Stomach (tissue), 9 donors: ENCODE measurements around the gene HNRNPH1. TPM values are rescaled to one million over a fixed set of nuclear protein-coding genes. Genes with fewer than 3 reads are reported as not detected.
A peak's percentile ranks its signal among the peaks of the same experiment; 100 is the strongest.

Experiments
- DNase-seq, 2 donors: peaks; one replicate each; pipeline versions ENCODE4 v3.0.0 to v3.0.0-alpha.2; 2013 to 2019
- H3K27ac ChIP-seq, 5 donors: fragments of 200-600 bp in 4 of 5; sonication (generic) in 4 of 5; one replicate each; pipeline ENCODE4 v1.5.1; 2013 to 2019; ENCODE audit warnings: mild to moderate bottlenecking in 1 of 5, moderate library complexity in 1 of 5
- H3K27me3 ChIP-seq, 3 donors: fragments of 200-600 bp; sonication (generic); one replicate each; pipeline ENCODE4 v1.5.1; 2017 to 2019; ENCODE audit warnings: mixed run types in 1 of 3
- H3K36me3 ChIP-seq, 4 donors: fragments of 200-600 bp; sonication (generic); 1 replicate in 3 of 4; 2 replicates in 1 of 4; pipeline ENCODE4 v1.5.1; 2016 to 2019
- H3K4me1 ChIP-seq, 4 donors: fragments of 200-600 bp; sonication (generic); one replicate each; pipeline ENCODE4 v1.5.1; 2016 to 2019
- H3K4me3 ChIP-seq, 4 donors: fragments of 200-600 bp; sonication (generic) in 3 of 4; one replicate each; pipeline ENCODE4 v1.5.1; 2016 to 2019; ENCODE audit warnings: mild to moderate bottlenecking in 1 of 4
- H3K9me3 ChIP-seq, 4 donors: fragments of 200-600 bp; sonication (generic); one replicate each; pipeline ENCODE4 v1.5.1; 2016 to 2019
- CTCF ChIP-seq, 7 experiments: fragments of 450-650 bp in 4 of 7; fragments of 200-600 bp in 3 of 7; sonication (generic) in 3 of 7; IDR thresholded peaks; one replicate each; pipeline ENCODE4 v1.5.1; 2016 to 2019; ENCODE audit warnings: antibody characterized with exemption in 7 of 7, control low read depth in 2 of 7, mild to moderate bottlenecking in 1 of 7
- EP300 ChIP-seq: sonication (generic); formaldehyde crosslinking; IDR thresholded peaks from one replicate; pipeline ENCODE4 v1.6.1; 2017; ENCODE audit warnings: antibody characterized with exemption
- POLR2A ChIP-seq, 4 donors: fragments of 450-650 bp; IDR thresholded peaks; one replicate each; pipeline ENCODE4 v1.6.1; 2016; ENCODE audit warnings: antibody characterized with exemption in 4 of 4, control low read depth in 2 of 4, mild to moderate bottlenecking in 1 of 4, moderate library complexity in 1 of 4
- POLR2AphosphoS5 ChIP-seq, 3 donors: sonication (generic); formaldehyde crosslinking; IDR thresholded peaks; one replicate each; pipeline ENCODE4 v1.6.1; 2016; ENCODE audit warnings: antibody characterized with exemption in 3 of 3
- WGBS, 5 donors: extraction: QIAGEN DNeasy Blood & Tissue Kit in 3 of 5; methylation state at CpG; one replicate each; pipeline versions ENCODE4 v1.1.5 to v1.1.7; 2013 to 2018; 5-methylcytosine and 5-hydroxymethylcytosine counted together
- intact Hi-C: fragments of 100-400 bp; cut with DNase I; formaldehyde crosslinking; loops from one replicate; pipeline ENCODE4 v1.15.1; 2023; ENCODE audit warnings: low total_unique reads
- polyA plus RNA-seq, 3 donors: library from polyadenylated mRNA; stranded (reverse); fragments of 200-250 nt; gene quantifications; one replicate each; pipeline ENCODE4 v1.2.3, GENCODE V29; 2013
- total RNA-seq, 5 donors: library from RNA; depleted of rRNA; stranded (reverse); fragments of >200 nt; gene quantifications; one replicate each; pipeline versions ENCODE4 v1.1.0 to v1.2.3, GENCODE V29; 2014 to 2016
- donor health status: healthy with polysubstance abuse.
- donor health status: Bipolar disorder and iron deficiency.
- donor health status: healthy.

The HNRNPH1 gene
- total and polyA plus RNA-seq, 8 donors = 87.5 to 1,215 (median 494) TPM

GRCh38 chr5:179617930-179618329, 5.5 kb downstream of the HNRNPH1 start:
- Histone ChIP-seq H3K27me3 (no peaks in the 10 kb centered on the region), H3K9me3 (no peaks in the 10 kb centered on the region), H3K4me3 (peak overlapping the region in 2 of 4 donors; percentile 64 to 81), H3K27ac (peak overlapping the region in 1 of 5 donors; percentile 0), H3K36me3 (peaks cover 78 to 96% (median 93%) of the 10 kb centered on the region in 4 donors), H3K4me1 (peaks cover 65 to 94% (median 76%) of the 10 kb centered on the region in 4 donors)
- no peak for DNase-seq
- intact Hi-C loops = no loop called here
- no peak for TF ChIP-seq EP300
- no peak for TF ChIP-seq POLR2AphosphoS5 (IDR thresholded peaks at IDR 0.05)
- TF ChIP-seq POLR2A (IDR thresholded peaks at IDR 0.05) = no peak
- no peak for TF ChIP-seq CTCF (IDR thresholded peaks at IDR 0.05)
- WGBS, 5 donors = 49 to 63% (median 61%) methylated on average over 7 of the region's 7 CpGs

- intact Hi-C loops = no loop called here
- Histone ChIP-seq H3K4me1 (peaks cover 52 to 99% (median 77%) of the 10 kb centered on the region in 4 donors), H3K4me3 (no peak overlapping the region), H3K27ac (peak overlapping the region in 1 of 5 donors; percentile 34), H3K27me3 (no peaks in the 10 kb centered on the region), H3K36me3 (peaks cover 86 to 100% (median 99%) of the 10 kb centered on the region in 4 donors), H3K9me3 (no peaks in the 10 kb centered on the region)
- TF ChIP-seq POLR2A (IDR thresholded peaks at IDR 0.05) (no peak), POLR2AphosphoS5 (IDR thresholded peaks at IDR 0.05) (no peak), CTCF (IDR thresholded peaks at IDR 0.05) (no peak), EP300 (no peak)
- DNase-seq = no peak
- 62 to 77% (median 69%) methylated on average over 9 of the region's 9 CpGs for WGBS, 5 donors
These were observed 7.4 kb downstream of the HNRNPH1 start for GRCh38 chr5:179616002-179616594.

GRCh38 chr5:179615203-179615602, 8.3 kb downstream of the HNRNPH1 start:
- 36 to 57% (median 51%) methylated on average over 2 of the region's 2 CpGs for WGBS, 5 donors

GRCh38 chr5:179614745-179615144, 8.7 kb downstream of the HNRNPH1 start:
- no peak for DNase-seq
- 48 to 56% (median 51%) methylated on average over 8 of the region's 8 CpGs for WGBS, 5 donors

More at GRCh38 chr5:179615203-179615602, 8.3 kb downstream of the HNRNPH1 start:
- intact Hi-C loops = no loop called here
- DNase-seq = no peak
- Histone ChIP-seq H3K27me3 (no peaks in the 10 kb centered on the region), H3K9me3 (no peaks in the 10 kb centered on the region), H3K4me3 (no peak overlapping the region), H3K36me3 (peaks cover 81 to 100% (median 99%) of the 10 kb centered on the region in 4 donors), H3K27ac (no peak overlapping the region), H3K4me1 (peaks cover 46 to 99% (median 73%) of the 10 kb centered on the region in 4 donors)
- TF ChIP-seq POLR2A (IDR thresholded peaks at IDR 0.05) = no peak

More at GRCh38 chr5:179614745-179615144, 8.7 kb downstream of the HNRNPH1 start:
- Histone ChIP-seq H3K36me3 (peaks cover 86 to 100% (median 99%) of the 10 kb centered on the region in 4 donors), H3K9me3 (no peaks in the 10 kb centered on the region), H3K4me1 (peaks cover 42 to 99% (median 72%) of the 10 kb centered on the region in 4 donors), H3K27ac (no peak overlapping the region), H3K27me3 (no peaks in the 10 kb centered on the region), H3K4me3 (no peak overlapping the region)
- intact Hi-C loops = no loop called here
- TF ChIP-seq CTCF (IDR thresholded peaks at IDR 0.05) (no peak), POLR2A (IDR thresholded peaks at IDR 0.05) (no peak), POLR2AphosphoS5 (IDR thresholded peaks at IDR 0.05) (no peak), EP300 (no peak)
